ENCODE results near the gene ABCC1.

ABCC1 gene

GRCh38 chr16:16021646-16021987 is 72.2 kb downstream of the ABCC1 start:
- DNase-seq = no peak

- peak; percentile 21 to 42 for DNase-seq
Measured at GRCh38 chr16:16021988-16022682, 72.7 kb downstream of the ABCC1 start.

- no peak for DNase-seq
Measured at GRCh38 chr16:16022683-16023064, 73.3 kb downstream of the ABCC1 start.

DNA sequence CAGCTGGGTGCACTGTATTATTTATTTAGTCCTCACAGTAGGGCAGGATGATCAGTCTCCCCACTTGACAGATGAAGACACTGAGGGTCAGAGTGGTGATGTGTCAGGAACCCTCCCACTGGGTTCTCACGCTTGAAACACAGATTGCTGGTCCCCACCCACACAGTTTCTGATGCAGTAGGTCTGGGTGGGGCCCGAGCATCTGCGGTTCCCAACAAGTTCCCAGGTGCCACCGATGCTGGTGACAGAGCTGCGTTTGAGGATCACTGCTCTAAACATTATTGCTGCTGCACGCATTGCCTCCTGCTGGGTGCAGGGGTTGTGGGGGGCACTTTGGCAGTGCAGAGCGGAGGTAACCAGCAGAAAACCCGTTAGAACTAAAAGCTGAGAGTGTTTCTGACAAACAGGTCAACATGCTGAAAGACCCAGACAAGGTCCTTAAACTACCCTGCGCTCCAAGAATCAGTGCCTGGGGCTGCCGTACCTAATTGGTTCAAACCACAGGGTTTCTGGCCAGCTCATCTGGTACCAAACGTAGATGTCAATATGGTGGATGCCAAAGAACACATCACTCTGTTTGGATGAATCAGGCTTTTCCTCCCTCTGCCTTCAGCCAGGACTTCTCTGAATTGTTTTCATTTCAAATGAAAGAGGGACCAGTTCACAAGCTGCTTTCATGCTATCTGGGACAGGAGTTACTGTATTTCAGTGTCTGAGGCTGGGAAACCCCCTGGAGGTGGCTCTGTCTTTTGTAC is 76.0 kb downstream of the ABCC1 start:
- no peak for DNase-seq

DNA sequence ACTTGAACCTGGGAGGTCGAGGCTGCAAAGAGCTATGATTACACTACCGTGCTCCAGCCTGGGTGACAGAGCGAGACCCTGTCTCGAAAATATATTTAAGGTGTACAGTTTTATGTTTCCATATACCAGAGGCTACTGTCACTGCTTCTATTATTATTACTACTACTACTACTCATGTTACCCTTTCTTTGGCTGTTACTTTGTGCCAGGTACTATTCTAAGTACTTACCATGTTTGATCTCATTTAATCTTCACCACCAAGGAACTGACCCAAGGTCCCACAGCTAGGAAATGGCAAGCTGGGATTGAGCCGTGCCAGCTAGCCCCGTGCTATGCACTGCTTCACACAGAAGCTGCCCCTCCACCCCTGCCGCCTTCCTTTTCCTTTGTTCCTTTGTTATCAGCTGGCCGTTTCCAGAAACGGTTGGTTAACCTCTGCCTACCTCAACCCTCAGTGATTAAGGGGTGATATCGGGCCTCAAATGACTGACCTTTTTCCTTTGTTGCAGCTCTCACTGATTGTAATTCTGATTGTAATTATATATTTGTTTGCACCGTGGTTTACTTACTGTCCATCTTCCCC is 78.4 kb downstream of the ABCC1 start:
- DNase-seq = no peak

GRCh38 chr16:16028311-16028999 is 79.0 kb downstream of the ABCC1 start:
- no peak for DNase-seq

DNA sequence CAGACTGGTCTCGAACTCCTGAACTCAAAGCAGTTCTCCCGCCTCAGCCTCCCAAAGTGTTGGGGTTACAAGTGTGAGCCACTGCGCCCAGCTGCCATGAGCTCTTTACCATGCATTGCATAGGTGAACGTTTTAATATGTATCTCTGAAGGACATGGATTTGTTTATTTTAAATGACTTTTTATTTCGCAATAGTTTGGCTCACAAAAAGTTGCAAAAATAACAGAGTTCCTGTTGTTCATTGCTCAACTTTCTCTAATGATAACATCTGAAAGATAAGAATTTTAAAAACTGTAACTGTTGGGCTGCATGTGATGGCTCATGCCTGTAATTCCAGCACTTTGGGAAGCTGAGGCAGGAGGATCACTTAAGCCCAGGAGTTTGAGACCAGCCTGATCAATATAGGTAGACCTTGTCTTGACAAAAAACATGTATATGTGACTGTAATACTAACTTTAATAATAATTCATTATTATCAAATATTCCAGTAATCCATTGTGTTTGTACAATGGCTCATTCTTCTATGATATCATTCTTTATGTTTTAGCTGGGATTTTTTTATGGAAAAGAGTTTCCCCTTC is 80.1 kb downstream of the ABCC1 start:
- no peak for DNase-seq

GRCh38 chr16:16030449-16030848 is 81.0 kb downstream of the ABCC1 start:
- DNase-seq = no peak

GRCh38 chr16:16031401-16031800 is 82.0 kb downstream of the ABCC1 start:
- DNase-seq = no peak

- no peak for DNase-seq
Measured at GRCh38 chr16:16032271-16032979, 83.0 kb downstream of the ABCC1 start.

GRCh38 chr16:16033208-16033717 is 83.8 kb downstream of the ABCC1 start:
- DNase-seq = no peak

GRCh38 chr16:16036359-16036792 is 87.0 kb downstream of the ABCC1 start:
- DNase-seq = no peak

GRCh38 chr16:16037521-16037920 is 88.1 kb downstream of the ABCC1 start:
- no peak for DNase-seq

GRCh38 chr16:16037970-16038369 is 88.6 kb downstream of the ABCC1 start:
- no peak for DNase-seq

- no peak for DNase-seq
Measured at GRCh38 chr16:16038950-16039349, 89.5 kb downstream of the ABCC1 start.

DNA sequence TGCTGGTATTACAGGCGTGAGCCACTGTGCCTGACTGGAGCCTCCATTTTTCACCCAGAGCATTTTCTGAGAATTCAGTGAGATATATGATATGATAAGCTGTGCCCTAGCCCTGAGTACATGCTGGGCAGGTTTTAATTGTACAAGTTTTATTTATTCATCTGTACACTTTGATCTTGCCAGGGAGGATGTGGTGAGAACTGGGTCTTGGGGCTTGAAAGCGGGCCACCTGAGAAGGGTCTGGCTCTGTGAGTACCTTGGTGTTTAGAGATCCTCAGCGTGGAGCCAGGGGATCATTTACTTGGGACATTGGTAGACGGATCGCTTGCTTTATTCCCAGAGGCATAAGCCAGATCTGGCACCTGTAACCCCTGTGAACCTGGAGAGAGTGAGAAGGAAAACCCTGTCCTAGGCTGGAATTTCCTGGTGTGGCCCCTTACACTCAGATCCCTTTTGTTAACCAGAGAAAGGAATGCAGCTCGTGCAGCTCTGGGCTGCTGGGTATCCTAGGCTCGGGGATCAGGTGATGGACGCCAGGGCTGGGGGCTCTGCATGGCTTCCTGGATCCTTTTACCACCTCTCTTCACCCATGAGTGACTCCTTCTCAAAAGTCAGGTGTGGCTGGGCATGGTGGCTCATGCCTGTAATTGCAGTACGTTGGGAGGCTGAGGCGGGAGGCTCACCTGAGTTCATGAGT is 91.9 kb downstream of the ABCC1 start:
- DNase-seq = no peak

- peak; percentile 44 to 80 for DNase-seq
Measured at GRCh38 chr16:16042076-16042475, 92.7 kb downstream of the ABCC1 start.

DNA sequence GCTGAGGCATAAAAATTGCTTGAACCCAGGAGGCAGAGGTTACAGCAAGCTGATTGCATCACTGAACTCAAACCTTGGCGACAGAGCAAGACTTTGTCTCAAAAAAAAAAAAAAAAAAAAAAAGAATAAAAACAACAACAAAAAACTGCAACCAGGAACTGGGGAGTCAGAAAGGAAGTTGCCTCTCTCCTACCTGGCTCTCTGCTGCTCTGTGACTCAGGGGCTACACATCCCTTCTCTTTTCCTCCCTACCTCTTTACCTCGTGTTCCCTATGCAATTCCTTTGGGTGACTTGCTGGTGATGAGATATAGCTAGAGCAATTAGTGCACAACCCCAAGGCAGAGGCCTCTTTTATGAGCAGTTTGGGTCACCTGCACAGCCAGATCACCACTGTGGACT is 95.9 kb downstream of the ABCC1 start:
- DNase-seq = no peak

- DNase-seq = no peak
Measured at GRCh38 chr16:16045879-16046278, 96.5 kb downstream of the ABCC1 start.

DNA sequence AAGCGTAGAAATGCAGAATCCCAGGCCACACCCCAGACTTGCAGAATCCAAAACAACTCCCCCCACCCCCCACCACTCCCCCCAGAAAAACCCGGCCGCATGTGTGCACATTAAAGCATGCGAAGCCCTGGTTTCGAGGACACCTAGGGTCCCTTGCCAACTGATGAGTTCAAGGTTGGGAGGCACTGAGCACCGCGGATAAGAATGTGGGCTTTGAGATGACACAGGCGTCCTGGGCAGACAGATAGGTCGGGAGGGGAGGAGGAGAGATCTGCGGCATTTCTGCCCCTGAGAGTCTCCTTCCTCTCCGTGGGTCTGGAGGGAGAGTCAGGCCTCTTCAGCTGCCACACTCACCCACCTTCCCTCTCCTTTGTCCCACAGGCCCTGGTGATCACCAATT is 98.3 kb downstream of the ABCC1 start:
- no peak for DNase-seq

- DNase-seq = no peak
Measured at GRCh38 chr16:16048904-16049582, 99.6 kb downstream of the ABCC1 start.

Measured in NCI-H524 (cell line).